Measurements from ENCODE around the gene LSG1. TPM values are rescaled to one million over a fixed set of nuclear protein-coding genes. Genes with fewer than 3 reads are reported as not detected.

LSG1 gene
- total and polyA plus RNA-seq, 5 experiments from 2014 or later: 23.0 to 97.5 (median 42.8) TPM

GRCh38 chr3:194622621-194623340 is 49.2 kb downstream of the LSG1 start:
- Mint-ChIP-seq H3K36me3 (no peaks in the 10 kb centered on the region), H3K4me3 (no peak overlapping the region), H3K4me1 (no peaks in the 10 kb centered on the region), H3K9me3 (no peaks in the 10 kb centered on the region), H3K27ac (peak overlapping the region in 2 of 10 donors; percentile 41 to 70), H3K27me3 (no peaks in the 10 kb centered on the region)
- no peak for ATAC-seq
- DNase-seq: no peak
- POLR2A ChIA-PET: no interaction called here

- ATAC-seq (no peak), DNase-seq (no peak)
- H3K4me1 Mint-ChIP-seq: no peaks in the 10 kb centered on the region
- H3K27ac Mint-ChIP-seq: no peak overlapping the region
- POLR2A ChIA-PET: no interaction called here
- no peaks in the 10 kb centered on the region for H3K9me3 Mint-ChIP-seq
- H3K36me3 Mint-ChIP-seq: no peaks in the 10 kb centered on the region
- H3K27me3 Mint-ChIP-seq: no peaks in the 10 kb centered on the region
- H3K4me3 Mint-ChIP-seq: no peak overlapping the region
Measured at GRCh38 chr3:194621947-194622346, 50.0 kb downstream of the LSG1 start.

DNA sequence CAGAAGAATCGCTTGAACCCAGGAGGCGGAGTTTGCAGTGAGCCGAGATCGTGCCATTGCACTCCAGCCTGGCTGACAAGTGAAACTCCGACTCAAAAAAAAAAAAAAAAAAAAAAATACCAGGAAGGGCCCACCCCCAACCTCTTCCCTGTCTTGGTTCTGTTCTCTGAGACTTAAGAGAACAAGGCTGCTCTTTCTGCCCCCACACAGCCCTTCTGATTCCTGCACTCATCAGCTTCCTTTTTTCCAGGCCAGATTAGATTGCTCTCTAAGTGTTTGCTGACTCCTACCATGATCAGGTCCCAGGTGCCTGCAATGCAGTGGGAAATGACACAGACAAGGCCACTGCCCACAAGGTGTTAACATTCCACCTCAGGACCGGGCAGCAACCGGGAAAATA is 51.8 kb downstream of the LSG1 start:
- H3K27me3 Mint-ChIP-seq: no peaks in the 10 kb centered on the region
- ATAC-seq (no peak), DNase-seq (no peak)
- POLR2A ChIA-PET: no interaction called here
- H3K9me3 Mint-ChIP-seq: no peaks in the 10 kb centered on the region
- no peak overlapping the region for H3K4me3 Mint-ChIP-seq
- H3K4me1 Mint-ChIP-seq: no peaks in the 10 kb centered on the region
- no peak overlapping the region for H3K27ac Mint-ChIP-seq
- no peaks in the 10 kb centered on the region for H3K36me3 Mint-ChIP-seq

GRCh38 chr3:194619741-194620140 is 52.2 kb downstream of the LSG1 start:
- H3K27me3 Mint-ChIP-seq: no peaks in the 10 kb centered on the region
- POLR2A ChIA-PET: no interaction called here
- no peaks in the 10 kb centered on the region for H3K4me1 Mint-ChIP-seq
- no peaks in the 10 kb centered on the region for H3K36me3 Mint-ChIP-seq
- ATAC-seq: no peak
- no peaks in the 10 kb centered on the region for H3K9me3 Mint-ChIP-seq
- no peak for DNase-seq
- no peak overlapping the region for H3K27ac Mint-ChIP-seq
- no peak overlapping the region for H3K4me3 Mint-ChIP-seq

DNA sequence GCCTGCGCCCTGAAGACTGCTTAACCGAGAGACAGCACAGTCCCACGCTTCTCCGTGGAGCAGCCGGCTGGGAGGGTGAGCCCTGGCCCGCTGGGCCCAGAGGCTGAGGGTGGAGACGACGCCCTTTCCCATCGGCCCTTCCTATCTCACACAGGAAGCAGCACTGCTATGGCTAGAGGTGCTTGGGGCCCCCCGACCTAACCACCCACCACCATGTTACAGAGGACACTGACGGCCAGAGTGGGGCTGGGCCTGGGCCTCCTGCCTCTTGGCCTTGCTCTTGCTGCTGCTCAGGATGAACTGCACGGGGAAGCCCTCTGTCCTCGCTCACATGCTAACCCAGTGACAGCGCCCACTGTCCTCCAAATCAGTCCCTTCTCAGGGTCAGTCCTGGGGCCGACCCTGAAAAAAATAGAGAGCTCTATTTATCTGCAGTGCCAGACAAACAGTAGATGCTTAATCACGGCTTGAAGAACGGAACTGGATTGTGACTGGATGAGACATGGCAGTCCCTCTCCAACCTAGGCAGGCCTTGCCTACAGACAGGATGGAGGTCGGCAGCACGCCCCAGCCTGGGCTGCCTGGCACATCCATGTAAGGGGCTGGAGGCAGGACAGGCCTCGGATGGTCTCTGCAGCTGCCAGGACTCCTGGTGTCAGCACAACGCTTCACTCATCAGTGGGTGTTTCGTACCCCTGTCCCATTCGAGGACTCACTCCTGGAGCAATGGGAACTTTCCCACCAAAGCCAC is 53.0 kb downstream of the LSG1 start:
- Mint-ChIP-seq H3K4me3 (no peak overlapping the region), H3K9me3 (no peaks in the 10 kb centered on the region), H3K4me1 (no peaks in the 10 kb centered on the region), H3K27ac (no peak overlapping the region), H3K36me3 (no peaks in the 10 kb centered on the region), H3K27me3 (no peaks in the 10 kb centered on the region)
- DNase-seq: no peak
- POLR2A ChIA-PET: no interaction called here
- ATAC-seq: no peak

DNA sequence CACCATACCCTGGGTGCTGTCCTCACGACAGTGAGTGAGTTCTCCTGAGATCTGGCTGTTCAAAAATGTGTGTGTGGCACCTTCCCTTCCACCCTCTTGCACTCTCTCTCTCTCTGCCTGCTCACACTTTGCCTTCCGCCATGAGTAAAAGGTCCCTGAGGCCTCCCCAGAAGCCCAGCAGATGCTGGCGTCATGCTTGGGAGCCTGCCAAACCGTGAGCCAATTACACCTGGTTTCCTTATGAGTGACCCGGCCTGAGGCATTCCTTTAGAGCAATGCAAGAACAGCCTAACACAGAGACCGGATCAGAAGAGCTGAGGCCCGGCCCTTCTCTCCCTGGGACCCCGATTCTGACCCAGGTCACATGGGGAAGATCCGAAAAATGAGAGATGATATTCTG is 54.2 kb downstream of the LSG1 start:
- DNase-seq (no peak), ATAC-seq (no peak)
- Mint-ChIP-seq H3K27ac (peak overlapping the region in 1 of 10 donors; percentile 43), H3K4me1 (no peaks in the 10 kb centered on the region), H3K4me3 (no peak overlapping the region), H3K9me3 (no peaks in the 10 kb centered on the region), H3K36me3 (no peaks in the 10 kb centered on the region), H3K27me3 (no peaks in the 10 kb centered on the region)
- POLR2A ChIA-PET: no interaction called here

- no peak overlapping the region for H3K27ac Mint-ChIP-seq
- H3K36me3 Mint-ChIP-seq: no peaks in the 10 kb centered on the region
- H3K9me3 Mint-ChIP-seq: no peaks in the 10 kb centered on the region
- H3K27me3 Mint-ChIP-seq: no peaks in the 10 kb centered on the region
- ATAC-seq (no peak), DNase-seq (no peak)
- H3K4me1 Mint-ChIP-seq: no peaks in the 10 kb centered on the region
- POLR2A ChIA-PET: no interaction called here
- no peak overlapping the region for H3K4me3 Mint-ChIP-seq
Measured at GRCh38 chr3:194617143-194617671, 54.8 kb downstream of the LSG1 start.

DNA sequence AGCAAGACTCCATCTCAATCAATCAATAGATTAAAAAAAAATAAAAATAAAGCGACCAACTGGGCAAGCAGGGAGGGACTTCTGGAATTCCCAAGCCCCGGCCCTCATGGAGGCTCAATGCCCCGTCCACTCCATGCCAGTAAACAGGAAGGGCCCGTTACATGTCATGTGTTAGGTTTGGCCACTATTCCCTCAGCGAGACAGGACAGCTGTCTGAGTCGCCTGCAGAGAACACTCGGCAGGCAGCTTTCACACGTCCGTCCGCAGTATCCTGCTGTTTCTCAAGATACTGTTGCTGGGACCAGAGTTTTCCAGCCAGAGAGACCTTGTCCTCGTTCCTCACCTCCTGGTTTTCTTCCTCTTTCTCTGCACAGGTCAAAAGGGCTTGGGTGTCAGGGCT is 56.8 kb downstream of the LSG1 start:
- H3K4me3 Mint-ChIP-seq: no peak overlapping the region
- ATAC-seq (no peak), DNase-seq (no peak)
- H3K9me3 Mint-ChIP-seq: no peaks in the 10 kb centered on the region
- POLR2A ChIA-PET: no interaction called here
- no peaks in the 10 kb centered on the region for H3K27me3 Mint-ChIP-seq
- no peaks in the 10 kb centered on the region for H3K36me3 Mint-ChIP-seq
- no peak overlapping the region for H3K27ac Mint-ChIP-seq
- no peaks in the 10 kb centered on the region for H3K4me1 Mint-ChIP-seq

DNA sequence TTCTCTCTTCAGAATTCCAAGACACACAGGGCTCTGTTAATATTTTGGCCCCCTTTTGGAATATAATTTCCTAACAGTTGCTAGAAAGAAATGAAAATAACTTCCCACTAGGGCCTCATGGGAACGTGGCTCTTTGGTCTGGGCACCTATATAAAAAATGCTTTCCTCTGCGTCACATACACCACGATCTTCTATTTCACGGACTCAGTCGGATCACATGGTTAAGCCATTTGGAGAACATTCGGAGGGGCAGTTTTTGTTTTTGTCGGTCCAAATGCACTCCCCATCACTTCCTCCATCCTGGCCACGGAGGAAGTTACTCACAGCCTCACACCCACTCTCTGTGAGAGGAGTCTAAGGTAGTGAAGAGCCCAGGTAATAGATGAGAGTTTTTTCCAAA is 59.8 kb downstream of the LSG1 start:
- Mint-ChIP-seq H3K36me3 (no peaks in the 10 kb centered on the region), H3K9me3 (no peaks in the 10 kb centered on the region), H3K27me3 (no peaks in the 10 kb centered on the region), H3K4me3 (no peak overlapping the region), H3K4me1 (no peaks in the 10 kb centered on the region), H3K27ac (no peak overlapping the region)
- DNase-seq (no peak), ATAC-seq (no peak)
- POLR2A ChIA-PET: no interaction called here

GRCh38 chr3:194610689-194611088 is 61.3 kb downstream of the LSG1 start:
- no peak for DNase-seq
- POLR2A ChIA-PET: no interaction called here
- Mint-ChIP-seq H3K36me3 (no peaks in the 10 kb centered on the region), H3K27ac (peak overlapping the region in 2 of 10 donors; percentile 12 to 76), H3K27me3 (no peaks in the 10 kb centered on the region), H3K4me3 (no peak overlapping the region), H3K4me1 (no peaks in the 10 kb centered on the region), H3K9me3 (no peaks in the 10 kb centered on the region)
- no peak for ATAC-seq

- POLR2A ChIA-PET: no interaction called here
- H3K27me3 Mint-ChIP-seq: no peaks in the 10 kb centered on the region
Measured at GRCh38 chr3:194609601-194610000, 62.4 kb downstream of the LSG1 start.

GRCh38 chr3:194608981-194609380 is 63.0 kb downstream of the LSG1 start:
- Mint-ChIP-seq H3K4me3 (no peak overlapping the region), H3K27ac (peak overlapping the region in 1 of 10 donors; percentile 9), H3K4me1 (no peaks in the 10 kb centered on the region), H3K36me3 (no peaks in the 10 kb centered on the region), H3K9me3 (no peaks in the 10 kb centered on the region), H3K27me3 (no peaks in the 10 kb centered on the region)
- no peak for ATAC-seq
- no peak for DNase-seq
- POLR2A ChIA-PET: no interaction called here

More at GRCh38 chr3:194609601-194610000, 62.4 kb downstream of the LSG1 start:
- no peaks in the 10 kb centered on the region for H3K36me3 Mint-ChIP-seq
- no peaks in the 10 kb centered on the region for H3K4me1 Mint-ChIP-seq
- no peak overlapping the region for H3K4me3 Mint-ChIP-seq
- no peaks in the 10 kb centered on the region for H3K9me3 Mint-ChIP-seq
- ATAC-seq (no peak), DNase-seq (no peak)
- no peak overlapping the region for H3K27ac Mint-ChIP-seq

GRCh38 chr3:194607592-194608389 is 64.2 kb downstream of the LSG1 start:
- Mint-ChIP-seq H3K9me3 (no peaks in the 10 kb centered on the region), H3K27me3 (no peaks in the 10 kb centered on the region), H3K27ac (no peak overlapping the region), H3K4me1 (no peaks in the 10 kb centered on the region), H3K4me3 (no peak overlapping the region), H3K36me3 (peaks cover 0 to 2% (median 0%) of the 10 kb centered on the region in 3 donors)
- ATAC-seq (no peak), DNase-seq (no peak)
- POLR2A ChIA-PET: no interaction called here
